T-helper 1 cell treated with Interleukin-12 subunit alpha and Interleukin-12 subunit beta and Interleukin-4 antibody, amounts not matched to agents 30 μg/mL and 1 μg/mL, for 36 hours (primary cell): ENCODE data around the gene INTS4.
"Not testable (repeated sequence)": the region's sequence is repeated elsewhere in the genome, so short reads cannot be mapped to it uniquely, and the experiment has no call there.

Experiments
- H3K27ac Mint-ChIP-seq: one replicate; pipeline ENCODE4 v1.8.0; 2021; ENCODE audit warnings: mild to moderate bottlenecking, mixed read lengths
- H3K27me3 Mint-ChIP-seq: one replicate; pipeline ENCODE4 v1.8.0; 2021; ENCODE audit warnings: low read depth, mixed read lengths
- H3K36me3 Mint-ChIP-seq: one replicate; pipeline ENCODE4 v1.8.0; 2021; ENCODE audit warnings: low read depth, mixed read lengths
- H3K4me1 Mint-ChIP-seq: one replicate; pipeline ENCODE4 v1.8.0; 2021; ENCODE audit warnings: low read depth, mixed read lengths
- H3K4me3 Mint-ChIP-seq: one replicate; pipeline ENCODE4 v1.8.0; 2021; ENCODE audit warnings: mild to moderate bottlenecking, moderate library complexity, mixed read lengths
- H3K9me3 Mint-ChIP-seq: one replicate; pipeline ENCODE4 v1.8.0; 2021; ENCODE audit warnings: mixed read lengths

Gene INTS4

GRCh38 chr11:78010755-78011154 is 16.3 kb upstream of the INTS4 start:
- Mint-ChIP-seq H3K9me3 (no peaks in the 10 kb centered on the region), H3K27ac (no peak overlapping the region), H3K27me3 (no peaks in the 10 kb centered on the region), H3K36me3 (no peaks in the 10 kb centered on the region), H3K4me3 (no peak overlapping the region), H3K4me1 (no peaks in the 10 kb centered on the region)

- H3K4me3 Mint-ChIP-seq, result no peak overlapping the region
- H3K27ac Mint-ChIP-seq, result no peak overlapping the region
- H3K9me3 Mint-ChIP-seq, result no peaks in the 10 kb centered on the region
- H3K27me3 Mint-ChIP-seq, result no peaks in the 10 kb centered on the region
- H3K4me1 Mint-ChIP-seq, result no peaks in the 10 kb centered on the region
- H3K36me3 Mint-ChIP-seq, result no peaks in the 10 kb centered on the region
Measured at GRCh38 chr11:78010304-78010703, 15.8 kb upstream of the INTS4 start.

GRCh38 chr11:78009062-78009461 is 14.6 kb upstream of the INTS4 start:
- Mint-ChIP-seq H3K4me3 (no peak overlapping the region), H3K27ac (no peak overlapping the region), H3K4me1 (no peaks in the 10 kb centered on the region), H3K9me3 (no peaks in the 10 kb centered on the region), H3K36me3 (no peaks in the 10 kb centered on the region), H3K27me3 (no peaks in the 10 kb centered on the region)

- Mint-ChIP-seq H3K27ac (no peak overlapping the region), H3K27me3 (peaks cover 8% of the 10 kb centered on the region), H3K9me3 (no peaks in the 10 kb centered on the region), H3K4me3 (no peak overlapping the region), H3K4me1 (no peaks in the 10 kb centered on the region), H3K36me3 (no peaks in the 10 kb centered on the region)
Measured at GRCh38 chr11:78000193-78000592, 5.7 kb upstream of the INTS4 start.

- no peak overlapping the region for H3K27ac Mint-ChIP-seq
Measured at GRCh38 chr11:77999446-78000030, 5.1 kb upstream of the INTS4 start.

GRCh38 chr11:77993902-77994301 is 566 bp downstream of the INTS4 start:
- no peaks in the 10 kb centered on the region for H3K27me3 Mint-ChIP-seq
- peaks cover 14% of the 10 kb centered on the region for H3K4me1 Mint-ChIP-seq
- peak overlapping the region; percentile 84 for H3K27ac Mint-ChIP-seq
- no peaks in the 10 kb centered on the region for H3K9me3 Mint-ChIP-seq
- H3K4me3 Mint-ChIP-seq, result peak overlapping the region; percentile 88
- H3K36me3 Mint-ChIP-seq, result peaks cover 1% of the 10 kb centered on the region

More at GRCh38 chr11:77999446-78000030, 5.1 kb upstream of the INTS4 start:
- Mint-ChIP-seq H3K9me3 (no peaks in the 10 kb centered on the region), H3K36me3 (no peaks in the 10 kb centered on the region), H3K4me3 (no peak overlapping the region), H3K27me3 (peaks cover 8% of the 10 kb centered on the region), H3K4me1 (no peaks in the 10 kb centered on the region)

GRCh38 chr11:77990981-77991380 is 3.5 kb downstream of the INTS4 start:
- H3K4me3 Mint-ChIP-seq, result no peak overlapping the region
- peaks cover 18% of the 10 kb centered on the region for H3K4me1 Mint-ChIP-seq
- no peaks in the 10 kb centered on the region for H3K9me3 Mint-ChIP-seq
- H3K27me3 Mint-ChIP-seq, result no peaks in the 10 kb centered on the region
- H3K27ac Mint-ChIP-seq, result no peak overlapping the region
- peaks cover 15% of the 10 kb centered on the region for H3K36me3 Mint-ChIP-seq

GRCh38 chr11:77986456-77986855 is 8.0 kb downstream of the INTS4 start:
- H3K27me3 Mint-ChIP-seq, H3K4me3 Mint-ChIP-seq, H3K9me3 Mint-ChIP-seq, H3K27ac Mint-ChIP-seq: not testable (repeated sequence)
- peaks cover 18% of the 10 kb centered on the region for H3K4me1 Mint-ChIP-seq
- H3K36me3 Mint-ChIP-seq, result peaks cover 44% of the 10 kb centered on the region

- Mint-ChIP-seq H3K9me3 (no peaks in the 10 kb centered on the region), H3K27ac (no peak overlapping the region), H3K36me3 (peaks cover 42% of the 10 kb centered on the region), H3K4me1 (peaks cover 13% of the 10 kb centered on the region), H3K4me3 (no peak overlapping the region), H3K27me3 (no peaks in the 10 kb centered on the region)
Measured at GRCh38 chr11:77981346-77981947, 13.0 kb downstream of the INTS4 start.

- Mint-ChIP-seq H3K9me3 (no peaks in the 10 kb centered on the region), H3K4me1 (peaks cover 3% of the 10 kb centered on the region), H3K4me3 (no peak overlapping the region), H3K27me3 (no peaks in the 10 kb centered on the region), H3K27ac (no peak overlapping the region), H3K36me3 (peaks cover 13% of the 10 kb centered on the region)
Measured at GRCh38 chr11:77968337-77968736, 26.1 kb downstream of the INTS4 start.

- peaks cover 13% of the 10 kb centered on the region for H3K36me3 Mint-ChIP-seq
- H3K4me3 Mint-ChIP-seq, result no peak overlapping the region
- H3K27ac Mint-ChIP-seq, result no peak overlapping the region
- peaks cover 3% of the 10 kb centered on the region for H3K4me1 Mint-ChIP-seq
- no peaks in the 10 kb centered on the region for H3K27me3 Mint-ChIP-seq
- H3K9me3 Mint-ChIP-seq, result no peaks in the 10 kb centered on the region
Measured at GRCh38 chr11:77967753-77968152, 26.7 kb downstream of the INTS4 start.

GRCh38 chr11:77967121-77967520 is 27.3 kb downstream of the INTS4 start:
- Mint-ChIP-seq H3K4me1 (peaks cover 3% of the 10 kb centered on the region), H3K27ac (no peak overlapping the region), H3K36me3 (peaks cover 13% of the 10 kb centered on the region), H3K4me3 (no peak overlapping the region), H3K27me3 (no peaks in the 10 kb centered on the region), H3K9me3 (no peaks in the 10 kb centered on the region)

GRCh38 chr11:77966338-77966737 is 28.1 kb downstream of the INTS4 start:
- H3K36me3 Mint-ChIP-seq, result peaks cover 13% of the 10 kb centered on the region
- no peak overlapping the region for H3K27ac Mint-ChIP-seq
- H3K9me3 Mint-ChIP-seq, result no peaks in the 10 kb centered on the region
- no peaks in the 10 kb centered on the region for H3K27me3 Mint-ChIP-seq
- no peak overlapping the region for H3K4me3 Mint-ChIP-seq
- peaks cover 3% of the 10 kb centered on the region for H3K4me1 Mint-ChIP-seq

GRCh38 chr11:77959434-77959833 is 35.0 kb downstream of the INTS4 start:
- Mint-ChIP-seq H3K4me3 (no peak overlapping the region), H3K4me1 (no peaks in the 10 kb centered on the region), H3K27ac (no peak overlapping the region), H3K27me3 (no peaks in the 10 kb centered on the region), H3K36me3 (peaks cover 19% of the 10 kb centered on the region), H3K9me3 (no peaks in the 10 kb centered on the region)

GRCh38 chr11:77958583-77959177 is 35.8 kb downstream of the INTS4 start:
- H3K4me1 Mint-ChIP-seq, H3K4me3 Mint-ChIP-seq, H3K27ac Mint-ChIP-seq, H3K9me3 Mint-ChIP-seq, H3K27me3 Mint-ChIP-seq: not testable (repeated sequence)
- H3K36me3 Mint-ChIP-seq, result peaks cover 21% of the 10 kb centered on the region
